HepG2 (cell line): ENCODE measurements around the gene QSOX1.

Experiments
- EP300 ChIP-seq, 3 experiments: sonication (generic) in 1 of 3; formaldehyde crosslinking in 1 of 3; IDR thresholded peaks; 2 replicates each; pipeline versions ENCODE4 v1.5.1 to v1.6.1; 2011 to 2020; ENCODE audit warnings: low read depth in 2 of 3, low read length in 2 of 3, borderline replicate concordance in 1 of 3, improper control_type of control experiment in 1 of 3, mild to moderate bottlenecking in 1 of 3, missing genetic modification reagents in 1 of 3, moderate library complexity in 1 of 3
- HINFP ChIP-seq: sonication (generic); formaldehyde crosslinking; IDR thresholded peaks from 2 replicates; pipeline ENCODE4 v1.4.0; 2020; ENCODE audit warnings: low read depth, mild to moderate bottlenecking, missing genetic modification reagents

GRCh38 chr1:180175291-180175690, 20.6 kb downstream of the QSOX1 start:
- TF ChIP-seq EP300 (IDR thresholded peaks at IDR 0.05; ENCODE audit: low read depth in 2 of 2, low read length in 2 of 2) (no peak), EP300 (CRISPR knock-in tag; IDR thresholded peaks at IDR 0.05; ENCODE audit: borderline replicate concordance) (no peak), HINFP (CRISPR knock-in tag) (no peak)
